Mucosa of stomach (tissue), 1 donor: ENCODE results near the gene KRT8.

Experiments
- H3K27me3 ChIP-seq: one replicate; pipeline ENCODE4 v1.7.0; 2013; ENCODE audit warnings: mild to moderate bottlenecking, low read length; ENCODE audit not compliant: control insufficient read depth, insufficient read depth
- H3K36me3 ChIP-seq: one replicate; pipeline ENCODE4 v1.7.0; 2013; ENCODE audit warnings: low read length; ENCODE audit not compliant: control insufficient read depth, insufficient read depth
- H3K4me1 ChIP-seq: one replicate; pipeline ENCODE4 v1.7.0; 2013; ENCODE audit warnings: mild to moderate bottlenecking, low read length; ENCODE audit not compliant: control insufficient read depth, insufficient read depth
- H3K4me3 ChIP-seq: one replicate; pipeline ENCODE4 v1.7.0; 2013; ENCODE audit warnings: low read length
- H3K9ac ChIP-seq: one replicate; pipeline ENCODE4 v1.7.0; 2013; ENCODE audit warnings: mild to moderate bottlenecking, low read length, moderate library complexity
- H3K9me3 ChIP-seq: one replicate; pipeline ENCODE4 v1.7.0; 2013; ENCODE audit warnings: mild to moderate bottlenecking, low read length, moderate library complexity; ENCODE audit not compliant: control insufficient read depth
- donor health status: Pancreatic carcinoma.

The KRT8 gene

DNA sequence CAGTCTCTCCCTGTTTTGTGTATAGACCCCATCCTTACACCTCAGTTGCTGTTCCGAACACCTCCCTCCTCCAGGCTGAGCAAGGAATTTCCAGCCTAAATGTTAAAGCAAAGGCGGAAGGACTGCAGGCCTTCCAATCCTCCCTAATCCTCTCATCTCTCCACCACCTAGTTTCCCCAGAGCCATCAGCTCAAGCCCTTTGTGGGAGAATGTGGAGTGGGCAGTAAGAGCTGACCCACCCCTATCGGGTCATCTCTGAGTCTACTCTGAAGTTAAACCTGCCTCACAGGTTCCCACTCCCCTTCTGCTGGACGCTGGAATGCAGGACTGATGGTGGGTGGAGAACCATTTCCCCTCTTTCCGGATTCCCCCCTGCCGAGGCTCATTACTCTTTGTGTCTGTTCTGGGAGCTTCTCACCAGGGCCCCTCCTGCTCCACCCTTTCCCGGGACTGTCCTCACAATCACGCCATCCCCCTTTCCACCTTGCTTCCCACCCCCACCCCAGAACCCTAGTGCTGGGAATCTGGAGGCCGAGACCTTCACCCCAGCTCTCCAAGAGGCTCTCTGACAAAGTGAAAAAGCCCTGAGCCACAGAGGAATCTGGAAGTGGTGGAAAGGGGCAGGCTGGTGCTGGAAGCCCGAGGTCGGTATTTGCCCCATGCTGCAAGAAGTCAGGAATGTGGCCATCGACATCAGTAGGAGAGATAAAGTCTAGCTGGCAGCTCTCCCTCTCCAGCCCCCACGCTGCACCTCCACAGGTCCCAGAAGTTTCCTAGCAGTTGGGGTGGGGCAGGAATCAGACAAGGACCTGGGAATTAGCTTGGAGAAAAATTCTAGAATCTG is 40.7 kb upstream of the KRT8 start:
- no peaks in the 10 kb centered on the region for H3K9me3 ChIP-seq
- peak overlapping the region; percentile 42 for H3K9ac ChIP-seq
- no peak overlapping the region for H3K4me3 ChIP-seq
- H3K27me3 ChIP-seq, result no peaks in the 10 kb centered on the region
- peaks cover 65% of the 10 kb centered on the region for H3K4me1 ChIP-seq
- H3K36me3 ChIP-seq, result peaks cover 3% of the 10 kb centered on the region

DNA sequence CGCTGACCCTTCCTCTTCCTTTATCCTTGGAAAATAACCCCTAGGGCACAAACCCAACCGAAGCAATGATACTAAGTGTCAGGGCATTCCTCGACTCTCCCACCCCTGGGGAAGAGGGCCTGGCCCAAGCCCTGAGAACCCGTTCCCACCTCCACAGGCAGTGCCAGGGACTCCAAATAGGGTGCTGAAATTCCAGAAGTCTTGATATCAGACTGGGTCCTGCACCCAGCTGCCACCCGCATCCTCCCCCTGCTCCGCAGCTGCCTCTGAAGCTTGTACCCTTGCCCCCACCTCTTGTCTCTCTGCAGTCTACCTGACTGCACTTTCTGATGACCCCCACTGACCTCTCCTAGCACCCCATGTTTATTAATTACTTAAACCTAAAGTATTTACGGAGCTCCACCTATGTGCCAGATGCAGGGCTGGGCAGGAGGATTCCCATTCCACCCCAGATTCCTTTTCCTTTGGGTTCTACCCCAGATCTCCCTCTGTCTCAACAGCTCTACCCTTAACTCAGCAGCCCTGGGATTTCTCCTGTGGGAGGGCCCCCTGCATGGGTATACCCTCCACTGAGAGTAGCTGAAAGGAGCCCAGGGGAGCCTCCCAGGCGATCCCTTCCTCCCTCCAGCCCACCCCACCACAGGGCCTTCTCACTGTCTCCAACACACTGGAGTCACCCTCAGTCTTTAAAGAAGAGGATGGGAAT is 40.0 kb upstream of the KRT8 start:
- Histone ChIP-seq H3K36me3 (no peaks in the 10 kb centered on the region), H3K27me3 (no peaks in the 10 kb centered on the region), H3K4me3 (no peak overlapping the region), H3K9ac (peak overlapping the region; percentile 12), H3K4me1 (peaks cover 61% of the 10 kb centered on the region), H3K9me3 (no peaks in the 10 kb centered on the region)

DNA sequence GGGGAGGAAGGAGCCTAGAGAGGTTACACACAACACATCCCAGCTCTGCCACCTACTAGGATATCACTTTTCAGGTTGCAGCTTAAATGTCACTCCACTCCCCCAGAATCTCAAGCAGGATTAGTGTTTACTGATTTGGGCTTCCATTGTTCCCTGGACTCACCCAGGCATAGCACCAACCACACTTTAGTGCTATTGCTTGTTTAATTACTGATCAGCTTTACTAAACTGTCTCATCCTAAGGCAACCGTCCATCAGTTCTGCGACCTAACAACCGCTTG is 38.0 kb upstream of the KRT8 start:
- H3K4me1 ChIP-seq, result peaks cover 54% of the 10 kb centered on the region
- H3K4me3 ChIP-seq, result no peak overlapping the region
- no peak overlapping the region for H3K9ac ChIP-seq

DNA sequence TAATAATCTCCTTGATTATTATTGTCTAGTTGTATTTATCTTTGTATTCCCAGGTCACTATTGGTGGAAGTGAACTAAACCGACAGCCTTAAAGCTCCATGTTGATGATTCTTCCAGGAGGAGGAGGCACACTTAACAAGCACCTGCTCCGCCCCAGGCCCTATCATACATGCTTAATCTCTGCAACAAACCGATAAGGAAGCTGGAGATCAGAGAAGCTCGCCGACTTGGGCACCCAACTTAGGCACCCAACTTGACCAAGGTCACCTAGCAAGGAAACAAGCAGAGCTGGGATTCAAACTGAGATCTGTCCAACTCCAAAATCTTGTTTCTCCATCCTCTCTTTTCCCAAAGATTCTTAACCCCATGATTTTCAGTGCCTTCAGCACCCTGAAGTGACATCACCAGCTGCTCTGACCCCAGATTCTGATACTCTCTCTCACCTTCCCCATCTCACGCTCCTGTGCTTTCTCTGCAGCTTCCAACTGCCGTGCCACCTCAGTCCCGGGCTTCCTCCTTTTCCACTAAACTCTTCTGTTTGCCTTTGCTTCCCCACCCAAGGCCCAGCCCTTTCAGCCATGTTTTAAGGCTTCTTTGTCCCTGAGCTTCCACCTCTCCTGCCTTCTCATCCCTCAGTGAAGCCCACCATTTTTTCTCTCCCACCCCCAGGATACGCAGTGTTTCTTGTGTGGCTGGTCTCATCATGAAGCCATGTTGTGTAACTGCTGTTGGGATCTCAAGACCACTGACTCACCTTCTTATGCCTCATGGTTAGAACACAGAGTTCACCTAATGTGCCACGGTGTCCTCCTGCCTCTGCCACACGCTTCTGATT is 37.4 kb upstream of the KRT8 start:
- Histone ChIP-seq H3K36me3 (no peaks in the 10 kb centered on the region), H3K9ac (no peak overlapping the region), H3K27me3 (no peaks in the 10 kb centered on the region), H3K9me3 (no peaks in the 10 kb centered on the region), H3K4me3 (no peak overlapping the region), H3K4me1 (peaks cover 51% of the 10 kb centered on the region)

More for the DNA sequence above, 38.0 kb upstream of the KRT8 start:
- no peaks in the 10 kb centered on the region for H3K36me3 ChIP-seq
- H3K9me3 ChIP-seq, result no peaks in the 10 kb centered on the region
- H3K27me3 ChIP-seq, result no peaks in the 10 kb centered on the region

DNA sequence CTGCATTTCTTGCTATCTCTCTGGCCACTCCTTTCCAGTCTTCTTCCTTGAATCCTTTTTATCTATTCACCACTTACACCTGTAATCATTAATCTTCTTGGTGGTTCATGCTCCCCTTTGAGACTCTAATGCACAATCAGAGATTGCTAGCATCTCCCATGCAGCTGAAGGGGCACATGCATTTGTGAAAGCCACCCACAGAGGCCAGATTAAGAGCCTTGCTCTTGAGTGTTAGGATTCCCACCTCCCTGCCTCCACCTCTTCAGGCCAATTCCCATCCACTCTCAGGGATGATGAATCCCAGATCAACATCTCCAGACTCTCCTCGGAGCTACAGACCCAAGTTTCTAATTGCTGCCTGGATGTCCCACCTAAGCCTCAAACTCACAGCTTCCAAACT is 24.7 kb upstream of the KRT8 start:
- Histone ChIP-seq H3K27me3 (no peaks in the 10 kb centered on the region), H3K9me3 (no peaks in the 10 kb centered on the region), H3K4me1 (peaks cover 45% of the 10 kb centered on the region), H3K4me3 (no peak overlapping the region), H3K9ac (no peak overlapping the region), H3K36me3 (no peaks in the 10 kb centered on the region)

DNA sequence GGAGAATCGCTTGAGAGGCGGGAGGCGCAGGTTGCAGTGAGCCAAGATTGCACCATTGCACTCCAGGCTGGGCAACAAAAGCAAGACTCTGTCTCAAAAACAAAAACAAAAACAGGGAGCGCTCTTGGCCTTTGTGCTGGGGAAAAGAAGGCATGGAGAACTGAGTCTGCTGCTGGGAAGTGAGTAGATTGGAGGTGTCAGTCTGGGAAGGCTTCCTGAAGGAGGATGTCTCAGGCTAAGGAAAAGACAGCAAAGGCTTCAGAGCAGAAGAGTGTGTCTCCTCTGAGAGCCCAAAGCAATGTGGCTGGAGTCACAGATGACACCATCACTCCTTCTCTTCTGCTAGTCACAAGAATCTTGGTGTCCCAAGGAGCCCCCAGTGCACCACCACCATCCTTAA is 23.1 kb upstream of the KRT8 start:
- Histone ChIP-seq H3K27me3 (no peaks in the 10 kb centered on the region), H3K4me1 (peaks cover 45% of the 10 kb centered on the region), H3K9me3 (no peaks in the 10 kb centered on the region), H3K36me3 (no peaks in the 10 kb centered on the region), H3K9ac (no peak overlapping the region), H3K4me3 (no peak overlapping the region)

DNA sequence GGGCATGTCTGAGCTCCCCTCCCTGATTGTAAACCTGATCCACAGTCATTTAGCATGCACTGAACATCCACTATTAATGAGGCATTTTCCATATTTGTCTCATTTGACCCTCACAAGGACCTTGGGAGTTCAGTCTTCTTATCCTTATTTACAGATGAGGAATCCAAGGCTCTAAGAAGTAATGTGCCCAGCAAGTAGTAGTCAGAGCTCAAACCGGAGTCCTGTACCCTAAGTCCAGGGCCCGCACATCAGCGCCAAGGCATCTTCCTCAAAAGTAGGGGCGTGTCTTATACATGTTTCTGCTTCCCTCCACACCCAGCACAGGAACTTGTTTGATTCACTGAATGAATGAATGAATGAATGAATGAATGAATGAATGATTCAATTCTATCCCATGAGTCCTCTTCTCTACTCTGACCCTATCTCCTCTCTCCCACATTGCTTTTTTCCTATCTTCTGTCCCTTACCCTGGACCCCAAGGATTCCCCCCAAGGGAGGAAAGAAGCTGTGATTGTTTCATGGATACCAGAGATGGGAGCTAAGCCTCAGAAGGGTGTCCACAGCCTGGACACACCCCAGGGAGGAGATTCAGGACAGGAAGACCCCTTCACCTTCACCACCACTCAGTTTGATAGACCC is 21.8 kb upstream of the KRT8 start:
- Histone ChIP-seq H3K9ac (peak overlapping the region; percentile 64), H3K4me3 (peak overlapping the region; percentile 34), H3K4me1 (peaks cover 40% of the 10 kb centered on the region), H3K36me3 (no peaks in the 10 kb centered on the region), H3K9me3 (no peaks in the 10 kb centered on the region), H3K27me3 (no peaks in the 10 kb centered on the region)

DNA sequence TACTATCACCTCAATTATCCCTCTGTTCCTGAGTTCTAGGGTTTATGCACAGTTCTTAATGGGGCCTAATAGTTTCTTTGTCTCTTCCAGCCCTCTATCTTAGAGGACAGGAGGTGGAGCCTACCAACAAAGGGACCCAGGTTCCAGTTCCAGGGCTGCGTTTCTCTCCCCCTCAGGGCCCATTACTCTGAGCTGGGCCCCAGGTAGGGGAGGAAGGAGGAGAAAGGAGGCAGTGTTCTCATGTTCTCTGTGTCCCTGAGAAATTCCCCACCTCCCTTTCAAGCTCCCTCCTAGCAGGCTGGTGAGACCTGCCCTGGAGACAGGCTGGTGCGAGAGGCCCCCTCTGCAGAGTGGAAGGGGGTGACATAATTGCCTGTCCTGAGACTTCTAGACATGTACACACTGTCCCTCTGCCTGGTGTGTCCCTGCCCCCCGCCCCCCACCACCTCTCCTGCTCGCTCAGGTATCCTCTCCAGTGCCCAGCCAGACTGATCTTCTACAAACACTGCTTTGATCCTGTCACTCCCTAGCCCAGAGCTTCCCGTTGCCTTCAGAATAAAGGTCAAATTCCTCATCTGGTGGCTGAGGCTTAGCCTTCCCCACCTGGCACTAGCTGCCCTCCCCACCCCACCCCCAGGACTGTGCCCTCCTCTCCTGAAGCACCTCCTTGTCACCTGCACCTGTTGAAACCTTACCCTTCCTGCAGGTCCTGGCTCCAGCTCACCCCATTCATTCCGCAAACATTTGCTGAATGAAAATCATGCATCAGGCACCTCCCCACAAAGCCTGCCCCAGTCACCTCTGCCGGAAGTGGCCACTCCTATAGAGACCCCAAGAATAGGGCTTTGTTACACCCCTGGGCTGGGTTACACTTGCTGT is 21.1 kb upstream of the KRT8 start:
- H3K27me3 ChIP-seq, result no peaks in the 10 kb centered on the region
- H3K9me3 ChIP-seq, result no peaks in the 10 kb centered on the region
- no peak overlapping the region for H3K4me3 ChIP-seq
- H3K9ac ChIP-seq, result peak overlapping the region; percentile 64
- no peaks in the 10 kb centered on the region for H3K36me3 ChIP-seq
- peaks cover 40% of the 10 kb centered on the region for H3K4me1 ChIP-seq

DNA sequence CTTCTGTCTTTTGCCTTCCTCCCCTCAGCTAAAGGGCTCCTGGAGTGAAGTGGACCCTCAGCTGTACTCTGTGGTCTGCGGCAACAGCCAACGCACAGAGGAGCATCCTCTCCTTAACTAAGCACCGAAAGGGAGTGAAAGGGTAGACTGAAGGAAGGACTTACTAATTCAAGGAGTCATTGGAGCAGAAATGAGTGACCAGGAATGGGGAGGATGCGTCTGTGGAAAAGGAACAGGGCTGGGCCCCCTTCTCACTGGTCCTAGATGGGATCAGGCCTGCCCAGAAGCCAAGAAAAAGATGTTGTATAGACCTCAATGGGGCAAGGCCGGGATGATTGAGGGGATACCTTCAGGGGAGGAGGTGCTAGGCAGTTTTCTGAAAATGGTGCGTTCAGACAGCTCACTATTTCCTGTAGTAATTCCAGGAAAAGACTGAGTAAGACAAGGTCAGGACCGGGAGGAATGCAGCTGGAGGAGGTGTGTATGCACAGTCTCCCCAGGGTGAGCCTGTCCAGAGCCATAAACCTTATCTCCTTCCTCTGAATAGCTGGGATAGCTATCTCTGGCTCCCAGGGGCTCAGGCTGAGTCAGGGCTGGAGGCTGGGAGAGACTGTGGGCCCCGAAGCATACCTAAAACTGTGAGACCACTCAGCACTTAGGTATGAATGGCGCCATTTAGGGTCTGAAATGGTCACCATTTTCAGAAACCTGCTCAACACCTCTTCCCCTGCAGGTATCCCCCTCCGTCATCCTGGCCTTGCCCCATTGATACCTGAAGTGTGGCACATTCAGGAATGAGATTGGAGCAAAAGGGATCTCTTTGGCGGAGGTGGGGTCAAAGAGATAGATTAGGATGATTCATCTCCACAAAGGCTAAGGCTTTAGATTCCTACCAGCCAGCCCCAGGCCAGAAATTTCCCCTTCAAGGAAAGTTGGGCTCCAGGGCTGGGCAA is 20.2 kb upstream of the KRT8 start:
- H3K4me3 ChIP-seq, result no peak overlapping the region
- H3K4me1 ChIP-seq, result peaks cover 40% of the 10 kb centered on the region
- no peaks in the 10 kb centered on the region for H3K27me3 ChIP-seq
- H3K9me3 ChIP-seq, result no peaks in the 10 kb centered on the region
- peak overlapping the region; percentile 64 for H3K9ac ChIP-seq
- no peaks in the 10 kb centered on the region for H3K36me3 ChIP-seq

DNA sequence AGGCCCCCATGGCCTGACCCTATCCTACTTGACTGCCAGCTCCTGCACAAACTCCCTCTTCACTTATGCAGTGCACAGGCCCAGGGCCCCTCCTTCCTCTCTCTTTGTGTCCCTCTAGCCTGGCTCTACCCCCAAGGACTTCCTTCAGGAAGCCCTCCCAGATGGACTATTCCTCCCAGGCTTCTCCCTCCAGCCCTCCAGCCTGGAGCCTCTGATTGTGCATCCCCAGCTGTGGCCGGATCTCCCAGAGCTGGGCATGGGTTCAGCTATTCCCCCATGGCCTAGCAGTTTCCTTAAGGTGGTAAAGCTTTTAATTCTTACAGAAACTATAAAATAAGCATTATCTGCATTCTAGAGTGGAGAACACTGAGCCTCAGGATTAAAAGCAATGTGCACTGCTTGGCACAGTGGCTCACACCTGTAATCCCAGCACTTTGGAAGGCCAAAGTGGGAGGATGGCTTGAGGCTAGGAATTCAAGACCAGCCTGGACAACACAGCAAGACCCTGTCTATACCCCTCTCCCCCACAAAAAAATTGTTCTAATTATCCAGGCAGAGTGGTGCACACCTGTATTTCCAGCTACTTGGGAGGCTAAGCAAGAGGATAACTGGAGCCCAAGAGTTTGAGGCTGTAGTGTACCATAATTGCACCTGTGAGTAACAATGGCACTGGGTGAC is 16.8 kb upstream of the KRT8 start:
- peaks cover 24% of the 10 kb centered on the region for H3K4me1 ChIP-seq
- H3K4me3 ChIP-seq, result no peak overlapping the region
- H3K9me3 ChIP-seq, result no peaks in the 10 kb centered on the region
- H3K36me3 ChIP-seq, result no peaks in the 10 kb centered on the region
- no peak overlapping the region for H3K9ac ChIP-seq
- no peaks in the 10 kb centered on the region for H3K27me3 ChIP-seq
